ENCODE measurements around the gene OBSCN.

- TF ChIP-seq CTCF (IDR thresholded peaks at IDR 0.05) (no peak), EZH2 (IDR thresholded peaks at IDR 0.05; ENCODE audit: borderline replicate concordance, insufficient read depth, low read depth, low read length, poor library complexity, severe bottlenecking) (no peak)
These were observed 55.8 kb downstream of the OBSCN start for GRCh38 chr1:228263636-228264035.
